Measurements from ENCODE around the gene IGF1R. TPM values are rescaled to one million over a fixed set of nuclear protein-coding genes. Genes with fewer than 3 reads are reported as not detected.

IGF1R gene
- total and polyA plus RNA-seq, 2 of the 13 experiments (the other 11 are each of a cell fraction or from before 2014, with no cell fraction given) = 15.9 to 18.4 TPM

DNA sequence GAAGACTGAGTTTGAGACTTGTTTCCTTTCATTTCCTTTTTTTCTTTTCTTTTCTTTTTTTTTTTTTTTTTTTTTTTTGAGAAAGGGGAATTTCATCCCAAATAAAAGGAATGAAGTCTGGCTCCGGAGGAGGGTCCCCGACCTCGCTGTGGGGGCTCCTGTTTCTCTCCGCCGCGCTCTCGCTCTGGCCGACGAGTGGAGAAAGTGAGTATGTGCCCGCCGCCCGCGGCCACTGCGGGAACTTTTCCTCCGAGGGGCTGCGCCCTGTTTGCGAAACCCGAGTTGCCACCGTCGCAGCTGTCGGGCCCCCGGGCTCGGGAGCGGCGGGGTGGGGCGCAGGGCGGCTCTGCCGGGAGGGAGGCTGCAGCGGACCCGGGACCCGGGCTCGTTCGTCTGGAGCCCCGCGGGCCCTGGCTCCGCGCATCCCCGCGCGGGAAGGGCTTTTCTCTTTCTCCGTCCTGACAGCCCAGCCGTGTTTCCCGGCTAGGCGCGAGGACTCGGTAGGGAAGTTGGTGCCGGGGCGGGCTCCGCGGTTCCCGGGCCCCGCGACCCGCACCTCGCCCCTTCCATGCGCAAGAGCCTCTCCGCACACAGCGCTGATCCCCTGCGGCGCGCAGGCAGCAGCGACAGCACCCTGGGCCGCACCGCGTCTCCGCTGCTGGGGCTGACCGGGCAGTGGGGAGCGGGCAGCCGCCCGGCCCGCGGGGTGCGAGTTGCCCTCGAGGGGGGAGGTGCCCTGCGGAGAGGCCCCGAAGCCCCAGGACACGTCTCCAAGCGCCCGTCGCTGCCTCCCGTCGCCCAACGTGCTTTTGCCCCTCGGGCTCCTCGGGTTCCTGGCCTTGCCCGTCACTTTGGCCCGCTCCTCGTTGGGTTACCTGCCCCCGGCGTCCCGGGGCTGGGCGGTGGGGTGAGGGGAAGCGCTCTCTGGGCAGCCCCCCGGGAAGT lies 1.4 kb downstream of the IGF1R start (continued):
- no peak for TF ChIP-seq ZNF205 (CRISPR knock-in tag; IDR thresholded peaks at IDR 0.05)
- no peak for TF ChIP-seq NR2F6 (IDR thresholded peaks at IDR 0.05)
- no peak for TF ChIP-seq NR2F6 (CRISPR knock-in tag; IDR thresholded peaks at IDR 0.05)
- TF ChIP-seq POLR2AphosphoS2 (IDR thresholded peaks at IDR 0.05; ENCODE audit: low read depth, low read length) = no peak
- peak; percentile 58; the same call in 1 of the 2 replicates for TF ChIP-seq ZSCAN25 (CRISPR knock-in tag; IDR thresholded peaks at IDR 0.05)
- no peak for TF ChIP-seq BRCA1 (CRISPR knock-in tag; IDR thresholded peaks at IDR 0.05)
- peak; percentile 36; the same call in 1 of the 2 replicates for TF ChIP-seq YEATS4 (CRISPR knock-in tag; IDR thresholded peaks at IDR 0.05; ENCODE audit: borderline replicate concordance)
- TF ChIP-seq, protein P1, sequence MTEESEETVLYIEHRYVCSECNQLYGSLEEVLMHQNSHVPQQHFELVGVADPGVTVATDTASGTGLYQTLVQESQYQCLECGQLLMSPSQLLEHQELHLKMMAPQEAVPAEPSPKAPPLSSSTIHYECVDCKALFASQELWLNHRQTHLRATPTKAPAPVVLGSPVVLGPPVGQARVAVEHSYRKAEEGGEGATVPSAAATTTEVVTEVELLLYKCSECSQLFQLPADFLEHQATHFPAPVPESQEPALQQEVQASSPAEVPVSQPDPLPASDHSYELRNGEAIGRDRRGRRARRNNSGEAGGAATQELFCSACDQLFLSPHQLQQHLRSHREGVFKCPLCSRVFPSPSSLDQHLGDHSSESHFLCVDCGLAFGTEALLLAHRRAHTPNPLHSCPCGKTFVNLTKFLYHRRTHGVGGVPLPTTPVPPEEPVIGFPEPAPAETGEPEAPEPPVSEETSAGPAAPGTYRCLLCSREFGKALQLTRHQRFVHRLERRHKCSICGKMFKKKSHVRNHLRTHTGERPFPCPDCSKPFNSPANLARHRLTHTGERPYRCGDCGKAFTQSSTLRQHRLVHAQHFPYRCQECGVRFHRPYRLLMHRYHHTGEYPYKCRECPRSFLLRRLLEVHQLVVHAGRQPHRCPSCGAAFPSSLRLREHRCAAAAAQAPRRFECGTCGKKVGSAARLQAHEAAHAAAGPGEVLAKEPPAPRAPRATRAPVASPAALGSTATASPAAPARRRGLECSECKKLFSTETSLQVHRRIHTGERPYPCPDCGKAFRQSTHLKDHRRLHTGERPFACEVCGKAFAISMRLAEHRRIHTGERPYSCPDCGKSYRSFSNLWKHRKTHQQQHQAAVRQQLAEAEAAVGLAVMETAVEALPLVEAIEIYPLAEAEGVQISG (CRISPR knock-in tag; IDR thresholded peaks at IDR 0.05) = no peak
- TF ChIP-seq KDM6A (CRISPR knock-in tag; IDR thresholded peaks at IDR 0.05; ENCODE audit: low read depth) = no peak
- no peak for TF ChIP-seq GTF2F1 (IDR thresholded peaks at IDR 0.05; ENCODE audit: low read length)
- no peak for TF ChIP-seq MXI1 (IDR thresholded peaks at IDR 0.05; ENCODE audit: borderline replicate concordance, low read depth, low read length)
- no peak for TF ChIP-seq ZFP1 (CRISPR knock-in tag; IDR thresholded peaks at IDR 0.05)
- TF ChIP-seq, protein P2, sequence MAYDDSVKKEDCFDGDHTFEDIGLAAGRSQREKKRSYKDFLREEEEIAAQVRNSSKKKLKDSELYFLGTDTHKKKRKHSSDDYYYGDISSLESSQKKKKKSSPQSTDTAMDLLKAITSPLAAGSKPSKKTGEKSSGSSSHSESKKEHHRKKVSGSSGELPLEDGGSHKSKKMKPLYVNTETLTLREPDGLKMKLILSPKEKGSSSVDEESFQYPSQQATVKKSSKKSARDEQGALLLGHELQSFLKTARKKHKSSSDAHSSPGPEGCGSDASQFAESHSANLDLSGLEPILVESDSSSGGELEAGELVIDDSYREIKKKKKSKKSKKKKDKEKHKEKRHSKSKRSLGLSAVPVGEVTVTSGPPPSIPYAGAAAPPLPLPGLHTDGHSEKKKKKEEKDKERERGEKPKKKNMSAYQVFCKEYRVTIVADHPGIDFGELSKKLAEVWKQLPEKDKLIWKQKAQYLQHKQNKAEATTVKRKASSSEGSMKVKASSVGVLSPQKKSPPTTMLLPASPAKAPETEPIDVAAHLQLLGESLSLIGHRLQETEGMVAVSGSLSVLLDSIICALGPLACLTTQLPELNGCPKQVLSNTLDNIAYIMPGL (CRISPR knock-in tag; IDR thresholded peaks at IDR 0.05; ENCODE audit: borderline replicate concordance in 1 of 2, low read depth in 1 of 2) = peak; percentile 17; a peak in 1 of 4 replicates
- 0 out of 2 replicates have a peak, but pooled peaks have one; percentile 42 for TF ChIP-seq ZNF546 (CRISPR knock-in tag; conservative IDR thresholded peaks at IDR 0.05)
- TF ChIP-seq, protein P3, sequence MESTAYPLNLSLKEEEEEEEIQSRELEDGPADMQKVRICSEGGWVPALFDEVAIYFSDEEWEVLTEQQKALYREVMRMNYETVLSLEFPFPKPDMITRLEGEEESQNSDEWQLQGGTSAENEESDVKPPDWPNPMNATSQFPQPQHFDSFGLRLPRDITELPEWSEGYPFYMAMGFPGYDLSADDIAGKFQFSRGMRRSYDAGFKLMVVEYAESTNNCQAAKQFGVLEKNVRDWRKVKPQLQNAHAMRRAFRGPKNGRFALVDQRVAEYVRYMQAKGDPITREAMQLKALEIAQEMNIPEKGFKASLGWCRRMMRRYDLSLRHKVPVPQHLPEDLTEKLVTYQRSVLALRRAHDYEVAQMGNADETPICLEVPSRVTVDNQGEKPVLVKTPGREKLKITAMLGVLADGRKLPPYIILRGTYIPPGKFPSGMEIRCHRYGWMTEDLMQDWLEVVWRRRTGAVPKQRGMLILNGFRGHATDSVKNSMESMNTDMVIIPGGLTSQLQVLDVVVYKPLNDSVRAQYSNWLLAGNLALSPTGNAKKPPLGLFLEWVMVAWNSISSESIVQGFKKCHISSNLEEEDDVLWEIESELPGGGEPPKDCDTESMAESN (CRISPR knock-in tag; conservative IDR thresholded peaks at IDR 0.05) = 0 out of 2 replicates have a peak, but pooled peaks have one; percentile 21
- 0 out of 2 replicates have a peak, but pooled peaks have one; percentile 23 for TF ChIP-seq MAZ (IDR thresholded peaks at IDR 0.05; ENCODE audit: borderline replicate concordance, low read depth, low read length)
- TF ChIP-seq MAZ (CRISPR knock-in tag; IDR thresholded peaks at IDR 0.05; ENCODE audit: low read depth) = no peak
- TF ChIP-seq, protein P4, sequence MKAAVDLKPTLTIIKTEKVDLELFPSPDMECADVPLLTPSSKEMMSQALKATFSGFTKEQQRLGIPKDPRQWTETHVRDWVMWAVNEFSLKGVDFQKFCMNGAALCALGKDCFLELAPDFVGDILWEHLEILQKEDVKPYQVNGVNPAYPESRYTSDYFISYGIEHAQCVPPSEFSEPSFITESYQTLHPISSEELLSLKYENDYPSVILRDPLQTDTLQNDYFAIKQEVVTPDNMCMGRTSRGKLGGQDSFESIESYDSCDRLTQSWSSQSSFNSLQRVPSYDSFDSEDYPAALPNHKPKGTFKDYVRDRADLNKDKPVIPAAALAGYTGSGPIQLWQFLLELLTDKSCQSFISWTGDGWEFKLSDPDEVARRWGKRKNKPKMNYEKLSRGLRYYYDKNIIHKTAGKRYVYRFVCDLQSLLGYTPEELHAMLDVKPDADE (CRISPR knock-in tag; IDR thresholded peaks at IDR 0.05) = no peak
- TF ChIP-seq THAP11 (CRISPR knock-in tag; IDR thresholded peaks at IDR 0.05) = no peak
- TF ChIP-seq ZNF615 (CRISPR knock-in tag; IDR thresholded peaks at IDR 0.05; ENCODE audit: borderline replicate concordance) = no peak
- TF ChIP-seq ZFP36 (IDR thresholded peaks at IDR 0.05; ENCODE audit: borderline replicate concordance, low read depth, low read length, partially characterized antibody) = no peak
- TF ChIP-seq AGO2 (optimal IDR thresholded peaks at IDR 0.05; ENCODE audit: low read depth, low read length) = peak; percentile 79
- TF ChIP-seq ZNF207 (IDR thresholded peaks at IDR 0.05; ENCODE audit: borderline replicate concordance) = no peak
